ENCODE measurements around the gene MKX. TPM values are rescaled to one million over a fixed set of nuclear protein-coding genes. Genes with fewer than 3 reads are reported as not detected.

Gene MKX
- total and polyA plus RNA-seq, 7 donors: 0.28 to 34.9 (median 11.3) TPM; not detected in 1

GRCh38 chr10:27625452-27626211 lies 120.0 kb downstream of the MKX start:
- Histone ChIP-seq H3K27ac (no peak overlapping the region), H3K27me3 (no peaks in the 10 kb centered on the region), H3K36me3 (no peaks in the 10 kb centered on the region), H3K9me3 (no peaks in the 10 kb centered on the region), H3K4me1 (peaks cover 0 to 15% (median 13%) of the 10 kb centered on the region in 4 donors), H3K4me3 (no peak overlapping the region)
- DNase-seq: no peak
- TF ChIP-seq CTCF (IDR thresholded peaks at IDR 0.05) (no peak), POLR2AphosphoS5 (IDR thresholded peaks at IDR 0.05) (no peak), POLR2A (IDR thresholded peaks at IDR 0.05) (no peak), EP300 (IDR thresholded peaks at IDR 0.05) (no peak)
- WGBS, 2 donors: 73 to 80% methylated on average over 10 of the region's 10 CpGs
- intact Hi-C loops (cut with DNase I): no loop called here

GRCh38 chr10:27624941-27625340 lies 120.7 kb downstream of the MKX start:
- WGBS, 2 donors: 88 to 93% methylated on average over 9 of the region's 9 CpGs
- peaks cover 0 to 21% (median 19%) of the 10 kb centered on the region in 4 donors for H3K4me1 ChIP-seq
- H3K27ac ChIP-seq: no peak overlapping the region
- no peak for DNase-seq
- intact Hi-C loops (cut with DNase I): no loop called here
- H3K27me3 ChIP-seq: no peaks in the 10 kb centered on the region
- no peak for TF ChIP-seq POLR2AphosphoS5 (IDR thresholded peaks at IDR 0.05)
- TF ChIP-seq CTCF (IDR thresholded peaks at IDR 0.05): no peak
- TF ChIP-seq POLR2A (IDR thresholded peaks at IDR 0.05): no peak
- no peak for TF ChIP-seq EP300 (IDR thresholded peaks at IDR 0.05)
- H3K4me3 ChIP-seq: no peak overlapping the region
- no peaks in the 10 kb centered on the region for H3K9me3 ChIP-seq
- no peaks in the 10 kb centered on the region for H3K36me3 ChIP-seq

Small RNA genes lying within 50 kb of the gene (small RNA-seq; reads per million reads assigned to genes)
- 0 reads per million in 3 donors for gene RN7SKP132

Other genes starting within 250 kb of the MKX start
- gene RAB18, start 241.5 kb downstream of the MKX start, total RNA-seq: 10 to 100 TPM; 46.0 to 64.2 (median 55.1) TPM
- 10 to 100 TPM; 37.5 to 83.7 (median 50.5) TPM for gene RAB18, start 241.5 kb downstream of the MKX start, polyA plus RNA-seq